HG03342 (cell line): ENCODE data around the gene PRR5L.
A peak's percentile ranks its signal among the peaks of the same experiment; 100 is the strongest.
"Not testable (repeated sequence)": the region's sequence is repeated elsewhere in the genome, so short reads cannot be mapped to it uniquely, and the experiment has no call there.

Experiments
- ATAC-seq: cut with Tn5 transposase; IDR thresholded peaks from one replicate; pipeline ENCODE4 v1.9.1; 2021; ENCODE audit warnings: mild to moderate bottlenecking, moderate library complexity; ENCODE audit not compliant: unreplicated experiment

The PRR5L gene

GRCh38 chr11:36317992-36318391 is 21.9 kb downstream of the PRR5L start:
- no peak for ATAC-seq

GRCh38 chr11:36324956-36325355 is 28.9 kb downstream of the PRR5L start:
- not testable (repeated sequence) for ATAC-seq

GRCh38 chr11:36325403-36325802 is 29.3 kb downstream of the PRR5L start:
- ATAC-seq = not testable (repeated sequence)

GRCh38 chr11:36326524-36327419 is 30.7 kb downstream of the PRR5L start:
- ATAC-seq = peak; percentile 80

GRCh38 chr11:36328966-36329673 is 33.0 kb downstream of the PRR5L start:
- ATAC-seq = no peak

GRCh38 chr11:36330411-36330810 is 34.3 kb downstream of the PRR5L start:
- ATAC-seq = no peak

GRCh38 chr11:36333468-36333867 is 37.4 kb downstream of the PRR5L start:
- ATAC-seq = no peak

GRCh38 chr11:36333897-36334296 is 37.8 kb downstream of the PRR5L start:
- no peak for ATAC-seq

- no peak for ATAC-seq
These were observed 43.8 kb downstream of the PRR5L start for GRCh38 chr11:36339888-36340287.

- ATAC-seq = no peak
These were observed 44.8 kb downstream of the PRR5L start for GRCh38 chr11:36340897-36341296.

- ATAC-seq = no peak
These were observed 45.8 kb downstream of the PRR5L start for GRCh38 chr11:36341915-36342314.

- ATAC-seq = no peak
These were observed 46.2 kb downstream of the PRR5L start for GRCh38 chr11:36342327-36342726.

- ATAC-seq = no peak
These were observed 47.3 kb downstream of the PRR5L start for GRCh38 chr11:36343436-36343835.

GRCh38 chr11:36345084-36345511 is 49.0 kb downstream of the PRR5L start:
- ATAC-seq = no peak

GRCh38 chr11:36345535-36346141 is 49.5 kb downstream of the PRR5L start:
- ATAC-seq = no peak

- no peak for ATAC-seq
These were observed 50.7 kb downstream of the PRR5L start for GRCh38 chr11:36346562-36347383.

GRCh38 chr11:36347384-36347906 is 51.4 kb downstream of the PRR5L start:
- ATAC-seq = no peak

- no peak for ATAC-seq
These were observed 53.5 kb downstream of the PRR5L start for GRCh38 chr11:36349351-36350136.

- no peak for ATAC-seq
These were observed 54.0 kb downstream of the PRR5L start for GRCh38 chr11:36350137-36350513.

GRCh38 chr11:36352922-36353321 is 56.8 kb downstream of the PRR5L start:
- no peak for ATAC-seq
